ENCODE measurements around the gene DLX4. TPM values are rescaled to one million over a fixed set of nuclear protein-coding genes. Genes with fewer than 3 reads are reported as not detected.

Gene DLX4
- total and polyA plus RNA-seq, 12 donors: 0.03 to 0.26 TPM; not detected in 10

GRCh38 chr17:49980703-49981197 lies 11.8 kb downstream of the DLX4 start:
- Histone ChIP-seq H3K4me3 (no peak overlapping the region), H3K27ac (no peak overlapping the region), H3K27me3 (peaks cover 0 to 94% (median 82%) of the 10 kb centered on the region in 7 donors), H3K4me1 (no peaks in the 10 kb centered on the region), H3K9me3 (no peaks in the 10 kb centered on the region), H3K36me3 (no peaks in the 10 kb centered on the region)
- intact Hi-C loops (cut with DNase I): loop anchor here in 1 of 10 donors (10.0 kb wide), 1 partner anchor 56 kb away; no protein-coding TSS in a partner anchor
- DNase-seq (no peak), ATAC-seq (no peak)
- TF ChIP-seq CTCF (IDR thresholded peaks at IDR 0.05): no peak
- WGBS, 2 donors: 37 to 52% methylated on average over 7 of the region's 7 CpGs

GRCh38 chr17:49984283-49984682 lies 15.3 kb downstream of the DLX4 start:
- Histone ChIP-seq H3K9me3 (no peaks in the 10 kb centered on the region), H3K27ac (no peak overlapping the region), H3K4me3 (no peak overlapping the region), H3K27me3 (peaks cover 0 to 90% (median 80%) of the 10 kb centered on the region in 7 donors), H3K4me1 (peaks cover 0 to 5% (median 0%) of the 10 kb centered on the region in 9 donors), H3K36me3 (no peaks in the 10 kb centered on the region)
- ATAC-seq (no peak), DNase-seq (no peak)
- 57 to 59% methylated on average over 3 of the region's 3 CpGs for WGBS, 2 donors
- no peak for TF ChIP-seq CTCF (IDR thresholded peaks at IDR 0.05)
- intact Hi-C loops (cut with DNase I): loop anchor here in 1 of 10 donors (10.0 kb wide), 1 partner anchor 59 kb away; no protein-coding TSS in a partner anchor

- TF ChIP-seq CTCF (IDR thresholded peaks at IDR 0.05): no peak
- no peaks in the 10 kb centered on the region for H3K9me3 ChIP-seq
- ATAC-seq (no peak), DNase-seq (no peak)
- WGBS, 2 donors: 42 to 49% methylated on average over 2 of the region's 2 CpGs
- intact Hi-C loops (cut with DNase I): loop anchor here in 3 of 10 donors (5.0 to 10.0 kb wide), 3 partner anchors 60 to 107 kb away; no protein-coding TSS in a partner anchor
- H3K27me3 ChIP-seq: peaks cover 0 to 90% (median 80%) of the 10 kb centered on the region in 7 donors
- H3K4me1 ChIP-seq: peaks cover 0 to 5% (median 0%) of the 10 kb centered on the region in 9 donors
- no peaks in the 10 kb centered on the region for H3K36me3 ChIP-seq
- no peak overlapping the region for H3K4me3 ChIP-seq
- H3K27ac ChIP-seq: no peak overlapping the region
These were observed 15.8 kb downstream of the DLX4 start for GRCh38 chr17:49984776-49985175.

GRCh38 chr17:49985310-49985990 lies 16.5 kb downstream of the DLX4 start:
- Histone ChIP-seq H3K27ac (no peak overlapping the region), H3K4me3 (no peak overlapping the region), H3K4me1 (peaks cover 0 to 5% (median 0%) of the 10 kb centered on the region in 9 donors), H3K36me3 (no peaks in the 10 kb centered on the region), H3K27me3 (peaks cover 0 to 90% (median 80%) of the 10 kb centered on the region in 7 donors), H3K9me3 (no peaks in the 10 kb centered on the region)
- intact Hi-C loops (cut with DNase I): loop anchor here in 3 of 10 donors (5.0 to 10.0 kb wide), 3 partner anchors 61 to 108 kb away; no protein-coding TSS in a partner anchor
- 50 to 53% methylated on average over 3 of the region's 3 CpGs for WGBS, 2 donors
- no peak for DNase-seq
- no peak for TF ChIP-seq CTCF (IDR thresholded peaks at IDR 0.05)
- ATAC-seq: no peak
